Large intestine (tissue), 3 donors: ENCODE data around the gene FMNL3. TPM values are rescaled to one million over a fixed set of nuclear protein-coding genes. Genes with fewer than 3 reads are reported as not detected.

Experiments
- DNase-seq, 2 donors: peaks; one replicate each; pipeline versions ENCODE4 v3.0.0 to v3.0.0-alpha.2; 2013
- H3K27ac ChIP-seq: one replicate; pipeline ENCODE4 v1.5.1; 2013; ENCODE audit warnings: low read length
- H3K27me3 ChIP-seq: 2 replicates; pipeline ENCODE4 v1.6.1; 2013; ENCODE audit warnings: low read length; ENCODE audit not compliant: control insufficient read depth, insufficient read depth
- H3K36me3 ChIP-seq: 2 replicates; pipeline ENCODE4 v1.6.1; 2013; ENCODE audit warnings: low read length; ENCODE audit not compliant: control insufficient read depth, insufficient read depth
- H3K4me1 ChIP-seq: one replicate; pipeline ENCODE4 v1.6.1; 2013; ENCODE audit warnings: low read length; ENCODE audit not compliant: control insufficient read depth, insufficient read depth
- H3K4me3 ChIP-seq: one replicate; pipeline ENCODE4 v1.5.1; 2013; ENCODE audit warnings: low read length
- H3K9me3 ChIP-seq: one replicate; pipeline ENCODE4 v1.6.1; 2013; ENCODE audit warnings: mild to moderate bottlenecking, low read depth, low read length, moderate library complexity; ENCODE audit not compliant: control insufficient read depth
- WGBS: methylation state at CpG from one replicate; pipeline ENCODE4 v1.1.5; 2013; ENCODE audit warnings: low lambda C conversion rate; ENCODE audit not compliant: insufficient coverage; 5-methylcytosine and 5-hydroxymethylcytosine counted together
- polyA plus RNA-seq: library from polyadenylated mRNA; unstranded; fragments of 120-200 nt; gene quantifications from one replicate; pipeline ENCODE4 v1.2.1, GENCODE V29; 2013

FMNL3 gene
- polyA plus RNA-seq, 1 donor: 10.2 TPM

DNA sequence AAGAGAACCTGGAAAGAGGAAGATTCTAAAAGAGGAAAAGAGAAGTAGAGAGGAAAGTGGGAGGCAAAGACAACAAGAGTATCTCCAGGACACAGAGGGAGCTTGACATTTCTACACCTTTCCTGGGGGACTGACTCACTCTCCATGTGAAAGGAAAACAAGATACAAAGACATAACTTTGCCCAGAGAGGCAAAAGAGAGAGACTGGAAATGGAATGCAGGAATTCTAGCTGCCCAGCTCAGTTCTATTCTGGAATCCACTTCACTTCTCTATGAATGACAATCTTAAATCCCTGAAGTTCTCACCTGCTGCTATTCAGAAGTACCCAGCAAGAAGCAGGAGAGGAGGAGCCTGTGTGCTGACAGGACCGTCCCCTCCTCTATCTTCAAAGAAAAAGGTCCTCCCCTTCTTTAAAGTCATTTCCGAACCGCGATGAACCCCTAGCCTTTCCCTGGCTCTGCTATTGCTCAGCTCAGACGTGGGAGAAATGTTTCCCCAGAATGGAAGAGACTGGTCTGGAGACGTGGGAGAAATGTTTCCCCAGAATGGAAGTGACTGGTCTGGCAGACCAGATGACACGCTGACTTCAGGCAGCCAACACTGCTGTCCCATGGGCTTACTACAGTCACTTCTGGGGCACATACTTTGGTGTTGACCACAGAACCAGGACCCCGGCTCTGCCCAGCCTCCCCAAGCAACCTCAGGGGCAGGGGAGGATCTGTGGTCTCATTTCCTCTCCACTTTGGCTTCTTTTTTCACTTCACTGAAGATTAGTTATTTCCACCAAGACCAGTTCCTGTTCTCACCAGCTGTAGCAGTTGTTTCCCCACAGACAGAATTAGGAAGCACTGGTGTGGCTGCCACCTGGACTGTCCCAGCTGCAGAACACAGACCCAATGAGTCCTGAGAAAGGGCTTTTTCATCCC is 8.3 kb downstream of the FMNL3 start:
- Histone ChIP-seq H3K36me3 (no peaks in the 10 kb centered on the region), H3K27me3 (peaks cover 11% of the 10 kb centered on the region), H3K27ac (peak overlapping the region; percentile 16), H3K9me3 (no peaks in the 10 kb centered on the region), H3K4me1 (peaks cover 5% of the 10 kb centered on the region), H3K4me3 (no peak overlapping the region)
- peak; percentile 7 to 20 for DNase-seq
- no CpG with 5 or more reads among the region's 8 CpGs for WGBS

DNA sequence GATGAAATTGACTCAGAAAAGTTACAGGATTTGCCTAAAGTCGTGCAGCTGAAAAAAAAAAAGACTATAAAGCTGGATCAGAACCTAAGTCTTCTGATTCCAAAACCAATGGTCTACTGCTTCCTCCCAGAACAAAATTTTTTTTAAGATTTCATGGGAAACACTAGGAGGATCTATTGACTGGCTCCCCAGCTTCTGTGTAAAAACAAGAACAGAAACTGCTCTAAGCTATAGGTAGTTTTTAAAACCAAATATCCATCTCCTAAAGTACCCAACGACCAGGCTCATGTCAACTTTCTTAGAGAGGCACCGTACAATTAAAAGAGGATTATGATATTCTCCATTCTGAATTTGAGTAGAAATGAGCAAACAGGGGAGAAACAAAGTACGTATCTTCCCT is 9.4 kb downstream of the FMNL3 start:
- no peak for DNase-seq
- H3K9me3 ChIP-seq: no peaks in the 10 kb centered on the region
- no peak overlapping the region for H3K4me3 ChIP-seq
- H3K27me3 ChIP-seq: peaks cover 3% of the 10 kb centered on the region
- no peak overlapping the region for H3K27ac ChIP-seq
- H3K4me1 ChIP-seq: peaks cover 5% of the 10 kb centered on the region
- 80% methylated on average over 1 of the region's 4 CpGs for WGBS
- H3K36me3 ChIP-seq: no peaks in the 10 kb centered on the region

DNA sequence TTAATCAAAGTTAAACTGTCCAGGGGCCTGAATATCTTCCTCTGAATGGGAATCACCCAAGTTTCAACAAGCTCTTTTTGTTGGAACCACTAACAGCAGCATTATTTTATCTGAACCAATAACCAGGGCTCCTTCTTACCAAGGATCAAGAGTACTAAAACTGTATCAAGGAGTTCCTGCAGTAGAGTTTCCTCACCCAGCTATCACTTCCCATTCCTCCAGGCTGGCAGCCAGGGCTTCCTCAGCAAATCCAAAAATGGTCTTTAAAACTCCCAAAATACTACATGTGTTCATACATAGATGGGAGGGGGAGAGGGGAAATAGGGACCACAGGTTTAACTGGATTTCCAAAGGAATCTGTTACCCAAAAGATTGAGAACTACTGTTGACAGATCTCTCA is 10.5 kb downstream of the FMNL3 start:
- Histone ChIP-seq H3K4me1 (peaks cover 5% of the 10 kb centered on the region), H3K9me3 (no peaks in the 10 kb centered on the region), H3K27me3 (peaks cover 3% of the 10 kb centered on the region), H3K36me3 (no peaks in the 10 kb centered on the region), H3K27ac (no peak overlapping the region), H3K4me3 (no peak overlapping the region)
- DNase-seq: no peak

DNA sequence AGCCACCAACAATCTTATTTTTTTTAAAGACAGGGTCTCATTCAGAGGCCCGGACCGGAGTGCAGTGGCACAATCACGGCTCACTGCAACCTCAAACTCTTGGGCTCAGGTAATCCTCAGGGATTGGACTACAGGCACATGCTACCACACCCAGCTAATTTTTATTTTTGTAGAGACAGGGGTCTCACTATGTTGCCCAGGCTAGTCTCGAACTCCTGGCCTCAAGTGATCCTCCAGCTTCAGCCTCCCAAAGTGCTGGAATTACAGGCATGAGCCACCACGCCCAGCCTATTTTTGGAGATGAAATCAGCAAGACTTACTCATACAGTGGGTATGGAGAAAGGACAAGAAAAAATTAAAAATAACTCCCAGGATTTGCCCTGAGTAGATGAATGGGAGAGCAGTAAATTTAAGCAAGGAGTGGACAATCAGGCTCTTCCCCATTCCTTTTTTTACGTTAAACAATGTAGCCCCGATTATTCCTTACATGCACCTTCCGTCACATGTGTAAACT is 13.2 kb downstream of the FMNL3 start:
- Histone ChIP-seq H3K4me1 (peaks cover 4% of the 10 kb centered on the region), H3K4me3 (no peak overlapping the region)

DNA sequence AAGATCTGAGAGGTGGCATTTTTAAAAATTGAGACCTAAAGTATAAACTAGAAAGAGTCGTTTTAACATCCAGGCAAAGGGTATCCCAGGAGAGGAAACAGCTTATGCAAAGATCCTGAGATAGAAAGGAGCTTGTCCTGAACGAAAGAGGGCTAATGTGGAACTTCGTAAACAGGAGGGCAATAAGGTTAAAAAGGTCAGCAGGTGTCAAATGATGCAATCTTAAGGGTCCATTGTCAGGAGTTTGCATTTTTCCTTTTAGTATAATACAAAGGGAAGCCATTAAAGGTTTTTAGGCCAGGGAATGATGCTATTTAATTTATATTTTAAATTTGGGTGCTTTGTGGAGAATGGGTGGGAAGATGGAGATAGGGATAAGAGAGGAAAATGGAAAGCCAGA is 14.4 kb downstream of the FMNL3 start:
- WGBS: no CpG with 5 or more reads among the region's 3 CpGs
- Histone ChIP-seq H3K4me3 (no peak overlapping the region), H3K9me3 (no peaks in the 10 kb centered on the region), H3K36me3 (no peaks in the 10 kb centered on the region), H3K27ac (no peak overlapping the region), H3K4me1 (no peaks in the 10 kb centered on the region), H3K27me3 (no peaks in the 10 kb centered on the region)
- DNase-seq: no peak

More for the DNA sequence above, 13.2 kb downstream of the FMNL3 start:
- no peak overlapping the region for H3K27ac ChIP-seq
- H3K9me3 ChIP-seq: no peaks in the 10 kb centered on the region
- WGBS: no CpG with 5 or more reads among the region's 8 CpGs
- no peaks in the 10 kb centered on the region for H3K36me3 ChIP-seq
- H3K27me3 ChIP-seq: peaks cover 2% of the 10 kb centered on the region
- no peak for DNase-seq

DNA sequence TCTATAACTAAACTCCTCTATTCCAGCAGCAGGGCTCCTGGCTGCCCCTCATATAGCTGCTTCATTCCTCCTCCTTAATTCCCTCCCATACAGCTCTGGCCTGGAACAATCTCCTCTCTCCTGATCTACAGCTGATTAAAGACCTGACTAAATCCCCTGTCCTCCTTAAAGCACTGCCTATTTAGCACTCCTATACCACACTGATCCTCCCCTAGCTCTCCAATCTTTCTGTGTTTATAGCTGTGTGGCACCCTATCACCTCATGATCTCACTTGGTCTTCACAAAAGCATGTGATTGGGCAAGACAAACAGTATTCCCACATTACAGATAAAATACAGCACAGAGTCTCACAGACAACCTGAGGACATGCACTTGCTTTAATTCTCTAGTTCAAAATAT is 17.4 kb downstream of the FMNL3 start:
- no peak for DNase-seq
- H3K9me3 ChIP-seq: no peaks in the 10 kb centered on the region
- no peaks in the 10 kb centered on the region for H3K27me3 ChIP-seq
- H3K4me1 ChIP-seq: peaks cover 2% of the 10 kb centered on the region
- H3K4me3 ChIP-seq: no peak overlapping the region
- H3K27ac ChIP-seq: no peak overlapping the region
- H3K36me3 ChIP-seq: no peaks in the 10 kb centered on the region

DNA sequence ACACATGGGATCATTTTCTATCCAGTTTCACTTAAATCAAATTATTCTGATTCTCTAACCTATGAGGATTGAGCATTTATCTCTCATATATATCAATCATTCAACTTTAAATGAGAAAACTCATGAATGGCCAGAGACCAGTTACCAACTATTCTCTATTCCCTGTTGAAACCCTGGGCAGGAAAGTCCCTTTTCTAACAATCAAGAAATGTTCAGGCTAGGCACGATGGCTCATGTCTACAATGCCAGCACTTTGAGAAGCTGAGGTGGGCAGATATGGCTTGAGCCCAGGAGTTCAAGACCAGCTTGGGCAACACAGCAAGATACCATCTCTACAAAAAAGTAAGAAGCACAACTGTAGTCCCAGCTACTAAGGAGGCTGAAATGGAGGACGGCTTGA is 18.0 kb downstream of the FMNL3 start:
- no peak overlapping the region for H3K27ac ChIP-seq
- H3K36me3 ChIP-seq: no peaks in the 10 kb centered on the region
- no peak for DNase-seq
- no peak overlapping the region for H3K4me3 ChIP-seq
- 100% methylated on average over 1 of the region's 2 CpGs for WGBS
- no peaks in the 10 kb centered on the region for H3K27me3 ChIP-seq
- H3K9me3 ChIP-seq: no peaks in the 10 kb centered on the region
- peaks cover 2% of the 10 kb centered on the region for H3K4me1 ChIP-seq

DNA sequence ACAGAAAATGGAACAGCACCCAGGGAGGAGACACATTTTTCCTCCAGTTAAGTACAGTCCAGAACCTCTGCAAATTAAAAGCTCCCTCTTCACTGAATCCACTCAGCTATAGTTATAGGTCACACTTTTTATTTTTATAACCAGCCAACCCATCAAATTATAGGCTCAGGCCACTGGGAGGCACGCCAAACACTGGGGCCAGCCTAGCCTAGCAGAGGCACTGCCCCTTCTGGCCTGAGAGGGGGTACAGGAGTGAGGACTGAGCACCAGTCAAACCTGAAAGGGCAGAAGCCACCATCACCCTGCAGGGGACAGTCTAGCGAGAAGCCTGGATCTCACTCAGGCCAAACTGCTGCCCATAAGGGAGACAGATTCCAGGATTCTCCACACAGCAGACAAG is 19.3 kb downstream of the FMNL3 start:
- H3K36me3 ChIP-seq: no peaks in the 10 kb centered on the region
- WGBS: no CpG with 5 or more reads among the region's 2 CpGs
- H3K27me3 ChIP-seq: no peaks in the 10 kb centered on the region
- peaks cover 2% of the 10 kb centered on the region for H3K4me1 ChIP-seq
- no peaks in the 10 kb centered on the region for H3K9me3 ChIP-seq
- no peak for DNase-seq
- no peak overlapping the region for H3K27ac ChIP-seq
- H3K4me3 ChIP-seq: no peak overlapping the region

DNA sequence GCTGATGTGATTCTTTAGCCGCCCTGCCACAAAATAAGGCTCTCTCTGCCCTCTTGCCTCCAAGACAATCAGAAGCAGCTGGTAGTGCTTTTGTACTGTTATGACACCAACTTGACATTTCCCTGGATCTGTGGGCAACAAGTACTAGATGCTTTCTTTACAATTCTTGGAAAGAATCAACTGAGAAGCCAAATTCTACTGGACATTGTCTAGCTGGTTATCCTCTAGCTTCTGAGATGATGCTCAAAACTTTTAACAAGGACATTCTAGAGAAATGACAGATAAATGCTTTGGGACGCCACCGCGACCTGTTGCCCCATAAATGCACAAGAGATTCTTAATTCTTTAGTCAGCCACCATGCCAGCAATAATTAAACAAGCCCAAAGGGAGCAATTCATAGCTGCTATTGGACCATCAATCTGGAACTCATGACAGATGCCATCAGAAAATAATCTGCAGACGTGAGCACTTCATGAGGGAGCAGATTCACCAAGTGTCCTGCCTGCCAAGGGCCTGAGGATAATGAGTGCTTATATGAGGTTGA is 22.8 kb downstream of the FMNL3 start:
- WGBS: no CpG with 5 or more reads among the region's 5 CpGs
- no peaks in the 10 kb centered on the region for H3K36me3 ChIP-seq

DNA sequence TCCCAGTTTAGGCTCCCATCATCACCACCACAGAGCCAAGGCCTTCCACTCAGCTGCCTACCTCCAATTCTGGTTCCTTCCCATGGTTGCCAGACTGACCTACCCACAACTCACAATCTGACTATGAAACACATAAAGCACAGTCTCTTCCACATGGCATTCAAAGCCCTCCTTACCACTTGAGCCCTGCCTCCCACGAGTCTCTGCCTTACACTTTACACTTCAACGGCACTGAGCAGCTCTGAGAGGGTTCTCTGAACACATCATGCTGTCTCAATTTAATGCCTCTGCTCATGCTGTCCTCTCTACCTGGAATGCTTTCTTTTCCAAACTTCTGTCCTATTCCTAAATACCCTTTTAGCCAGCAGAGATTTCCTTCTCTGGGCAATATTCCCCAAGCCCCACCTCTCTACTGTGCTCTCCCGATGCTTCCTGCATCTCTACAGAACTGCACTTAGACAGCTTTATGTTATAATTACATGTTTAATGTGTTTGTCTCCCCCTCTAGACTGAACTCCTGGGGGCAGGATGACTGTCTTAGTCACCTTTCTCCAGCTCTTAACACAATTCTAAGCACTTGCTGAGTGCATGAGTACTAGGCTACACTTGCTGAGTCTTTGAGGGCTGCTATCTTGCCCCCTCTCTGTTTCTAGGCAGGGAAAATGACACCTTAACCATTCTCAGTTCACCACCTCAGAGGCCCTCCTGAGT is 23.5 kb downstream of the FMNL3 start:
- Histone ChIP-seq H3K4me3 (no peak overlapping the region), H3K4me1 (peaks cover 2% of the 10 kb centered on the region), H3K27ac (no peak overlapping the region), H3K36me3 (no peaks in the 10 kb centered on the region), H3K9me3 (no peaks in the 10 kb centered on the region), H3K27me3 (no peaks in the 10 kb centered on the region)
- no peak for DNase-seq
- WGBS: no CpG with 5 or more reads among the region's 3 CpGs

More for the DNA sequence above, 22.8 kb downstream of the FMNL3 start:
- no peak overlapping the region for H3K27ac ChIP-seq
- H3K4me3 ChIP-seq: no peak overlapping the region
- no peaks in the 10 kb centered on the region for H3K9me3 ChIP-seq
- no peak for DNase-seq
- no peaks in the 10 kb centered on the region for H3K27me3 ChIP-seq
- H3K4me1 ChIP-seq: peaks cover 2% of the 10 kb centered on the region
